ENCODE measurements around the gene COG6.

Gene COG6

GRCh38 chr13:39779337-39780265, 124.1 kb downstream of the COG6 start:
- Histone ChIP-seq H3K36me3 (replicated peaks) (no peaks in the 10 kb centered on the region), H3K4me3 (ENCODE audit: low read depth, low read length) (no peak overlapping the region), H3K27me3 (replicated peaks) (no peaks in the 10 kb centered on the region), H3K27ac (peak overlapping the region; percentile 95)
- in situ Hi-C loops (cut with HindIII; ENCODE audit: low pct_ligation_motif_present, low sequenced_read_pairs), result no loop called here
- TF ChIP-seq CTCF (IDR thresholded peaks at IDR 0.05; ENCODE audit: low read depth, low read length, missing control alignments), result no peak
- peak; percentile 80 for DNase-seq

GRCh38 chr13:39780711-39781110, 125.2 kb downstream of the COG6 start:
- no peak for TF ChIP-seq CTCF (IDR thresholded peaks at IDR 0.05; ENCODE audit: low read depth, low read length, missing control alignments)
- H3K27me3 ChIP-seq (replicated peaks), result no peaks in the 10 kb centered on the region
- H3K36me3 ChIP-seq (replicated peaks), result no peaks in the 10 kb centered on the region
- DNase-seq, result no peak
- H3K4me3 ChIP-seq (ENCODE audit: low read depth, low read length), result no peak overlapping the region
- no peak overlapping the region for H3K27ac ChIP-seq
- in situ Hi-C loops (cut with HindIII; ENCODE audit: low pct_ligation_motif_present, low sequenced_read_pairs), result no loop called here

- Histone ChIP-seq H3K27ac (no peak overlapping the region), H3K4me3 (ENCODE audit: low read depth, low read length) (no peak overlapping the region), H3K27me3 (replicated peaks) (no peaks in the 10 kb centered on the region), H3K36me3 (replicated peaks) (no peaks in the 10 kb centered on the region)
- no peak for TF ChIP-seq CTCF (IDR thresholded peaks at IDR 0.05; ENCODE audit: low read depth, low read length, missing control alignments)
- in situ Hi-C loops (cut with HindIII; ENCODE audit: low pct_ligation_motif_present, low sequenced_read_pairs), result no loop called here
- DNase-seq, result no peak
Measured at GRCh38 chr13:39781381-39781780, 125.9 kb downstream of the COG6 start.

GRCh38 chr13:39783051-39783450, 127.6 kb downstream of the COG6 start:
- H3K27ac ChIP-seq, result no peak overlapping the region
- in situ Hi-C loops (cut with HindIII; ENCODE audit: low pct_ligation_motif_present, low sequenced_read_pairs), result no loop called here
- no peaks in the 10 kb centered on the region for H3K27me3 ChIP-seq (replicated peaks)
- TF ChIP-seq CTCF (IDR thresholded peaks at IDR 0.05; ENCODE audit: low read depth, low read length, missing control alignments), result no peak
- no peak overlapping the region for H3K4me3 ChIP-seq (ENCODE audit: low read depth, low read length)
- DNase-seq, result no peak
- H3K36me3 ChIP-seq (replicated peaks), result no peaks in the 10 kb centered on the region

GRCh38 chr13:39784347-39784746, 128.9 kb downstream of the COG6 start:
- DNase-seq, result no peak
- Histone ChIP-seq H3K27ac (no peak overlapping the region), H3K27me3 (replicated peaks) (no peaks in the 10 kb centered on the region), H3K4me3 (ENCODE audit: low read depth, low read length) (no peak overlapping the region), H3K36me3 (replicated peaks) (no peaks in the 10 kb centered on the region)
- no peak for TF ChIP-seq CTCF (IDR thresholded peaks at IDR 0.05; ENCODE audit: low read depth, low read length, missing control alignments)
- in situ Hi-C loops (cut with HindIII; ENCODE audit: low pct_ligation_motif_present, low sequenced_read_pairs), result no loop called here
